AML-193 (cell line): Measurements from ENCODE around the gene R3HDM2.
A peak's percentile ranks its signal among the peaks of the same experiment; 100 is the strongest.

Source experiments
- DNase-seq, 2 experiments: peaks; one replicate each; lab custom pipeline; 2025; lab: John Stamatoyannopoulos, UW

The R3HDM2 gene

GRCh38 chr12:57467212-57467874, 36.5 kb upstream of the R3HDM2 start:
- DNase-seq = no peak

GRCh38 chr12:57465747-57466505, 35.1 kb upstream of the R3HDM2 start:
- DNase-seq = no peak

- DNase-seq = no peak
These were observed 34.3 kb upstream of the R3HDM2 start for GRCh38 chr12:57465030-57465746.

- no peak for DNase-seq
These were observed 33.7 kb upstream of the R3HDM2 start for GRCh38 chr12:57464569-57464968.

- DNase-seq = no peak
These were observed 32.0 kb upstream of the R3HDM2 start for GRCh38 chr12:57462912-57463253.

GRCh38 chr12:57462251-57462911, 31.5 kb upstream of the R3HDM2 start:
- DNase-seq = peak; percentile 53 to 77

- DNase-seq = no peak
These were observed 31.0 kb upstream of the R3HDM2 start for GRCh38 chr12:57461917-57462250.

GRCh38 chr12:57461276-57461916, 30.6 kb upstream of the R3HDM2 start:
- no peak for DNase-seq

- DNase-seq = no peak
These were observed 30.0 kb upstream of the R3HDM2 start for GRCh38 chr12:57460841-57461275.

GRCh38 chr12:57460468-57460784, 29.6 kb upstream of the R3HDM2 start:
- DNase-seq = no peak

- DNase-seq = no peak
These were observed 29.1 kb upstream of the R3HDM2 start, which contains the start of gene GLI1 for GRCh38 chr12:57459750-57460467. GLI1 (plus strand) TSS chr12:57459785; CDS start chr12:57463692, 3,907 bp downstream.

GRCh38 chr12:57459055-57459749, 28.4 kb upstream of the R3HDM2 start:
- peak; percentile 84 to 92 for DNase-seq

- DNase-seq = no peak
These were observed 27.8 kb upstream of the R3HDM2 start for GRCh38 chr12:57458665-57459054.

GRCh38 chr12:57456737-57457490, 26.1 kb upstream of the R3HDM2 start:
- DNase-seq = no peak

- DNase-seq = peak in 1 of 2 experiments; percentile 19
These were observed 25.4 kb upstream of the R3HDM2 start for GRCh38 chr12:57456145-57456700.

GRCh38 chr12:57455374-57456144, 24.7 kb upstream of the R3HDM2 start:
- no peak for DNase-seq

- no peak for DNase-seq
These were observed 23.9 kb upstream of the R3HDM2 start, which contains the start of gene INHBE for GRCh38 chr12:57454566-57455373. INHBE (plus strand) TSS chr12:57455307; CDS start chr12:57455537, 230 bp downstream.

- DNase-seq = no peak
These were observed 23.3 kb upstream of the R3HDM2 start for GRCh38 chr12:57454213-57454565.
